ENCODE results near the gene HMGCR.

DNA sequence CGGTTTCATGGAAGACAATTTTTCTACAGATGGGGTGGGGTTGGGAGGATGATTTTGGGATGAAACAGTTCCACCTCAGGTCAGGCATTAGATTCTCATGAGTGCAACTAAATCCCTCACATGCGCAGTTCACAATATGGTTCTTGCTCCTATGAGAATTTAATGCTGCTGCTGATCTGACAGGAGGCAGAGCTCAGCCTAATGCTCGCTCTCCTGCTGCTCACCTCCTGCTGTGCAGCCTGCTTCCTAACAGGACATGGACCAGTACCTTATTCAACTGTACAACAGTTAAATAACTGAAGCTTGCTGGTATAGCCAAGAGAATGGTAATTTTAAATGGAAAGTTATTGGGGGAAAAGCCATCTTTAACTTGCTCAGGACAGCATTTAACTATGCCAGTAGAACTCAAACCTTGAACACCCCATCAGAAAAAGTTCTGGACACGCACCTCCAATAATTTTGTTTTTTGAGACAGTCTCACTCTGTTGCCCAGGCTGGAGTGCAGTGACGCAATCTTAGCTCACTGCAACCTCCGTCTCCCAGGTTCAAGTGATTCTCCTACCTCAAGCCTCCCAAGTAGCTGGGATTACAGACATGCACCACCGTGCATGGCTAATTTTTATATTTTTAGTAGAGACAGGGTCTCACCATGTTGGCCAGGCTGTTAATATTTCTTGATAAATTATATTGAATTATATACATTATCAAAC, 27.7 kb downstream of the HMGCR start:
- TF ChIP-seq, protein P1, sequence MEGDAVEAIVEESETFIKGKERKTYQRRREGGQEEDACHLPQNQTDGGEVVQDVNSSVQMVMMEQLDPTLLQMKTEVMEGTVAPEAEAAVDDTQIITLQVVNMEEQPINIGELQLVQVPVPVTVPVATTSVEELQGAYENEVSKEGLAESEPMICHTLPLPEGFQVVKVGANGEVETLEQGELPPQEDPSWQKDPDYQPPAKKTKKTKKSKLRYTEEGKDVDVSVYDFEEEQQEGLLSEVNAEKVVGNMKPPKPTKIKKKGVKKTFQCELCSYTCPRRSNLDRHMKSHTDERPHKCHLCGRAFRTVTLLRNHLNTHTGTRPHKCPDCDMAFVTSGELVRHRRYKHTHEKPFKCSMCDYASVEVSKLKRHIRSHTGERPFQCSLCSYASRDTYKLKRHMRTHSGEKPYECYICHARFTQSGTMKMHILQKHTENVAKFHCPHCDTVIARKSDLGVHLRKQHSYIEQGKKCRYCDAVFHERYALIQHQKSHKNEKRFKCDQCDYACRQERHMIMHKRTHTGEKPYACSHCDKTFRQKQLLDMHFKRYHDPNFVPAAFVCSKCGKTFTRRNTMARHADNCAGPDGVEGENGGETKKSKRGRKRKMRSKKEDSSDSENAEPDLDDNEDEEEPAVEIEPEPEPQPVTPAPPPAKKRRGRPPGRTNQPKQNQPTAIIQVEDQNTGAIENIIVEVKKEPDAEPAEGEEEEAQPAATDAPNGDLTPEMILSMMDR (IDR thresholded peaks at IDR 0.05): no peak
- TF ChIP-seq POLR2A (IDR thresholded peaks at IDR 0.05): no peak

All from testis (tissue), 2 donors.